ENCODE data around the gene TMCO5A.

DNA sequence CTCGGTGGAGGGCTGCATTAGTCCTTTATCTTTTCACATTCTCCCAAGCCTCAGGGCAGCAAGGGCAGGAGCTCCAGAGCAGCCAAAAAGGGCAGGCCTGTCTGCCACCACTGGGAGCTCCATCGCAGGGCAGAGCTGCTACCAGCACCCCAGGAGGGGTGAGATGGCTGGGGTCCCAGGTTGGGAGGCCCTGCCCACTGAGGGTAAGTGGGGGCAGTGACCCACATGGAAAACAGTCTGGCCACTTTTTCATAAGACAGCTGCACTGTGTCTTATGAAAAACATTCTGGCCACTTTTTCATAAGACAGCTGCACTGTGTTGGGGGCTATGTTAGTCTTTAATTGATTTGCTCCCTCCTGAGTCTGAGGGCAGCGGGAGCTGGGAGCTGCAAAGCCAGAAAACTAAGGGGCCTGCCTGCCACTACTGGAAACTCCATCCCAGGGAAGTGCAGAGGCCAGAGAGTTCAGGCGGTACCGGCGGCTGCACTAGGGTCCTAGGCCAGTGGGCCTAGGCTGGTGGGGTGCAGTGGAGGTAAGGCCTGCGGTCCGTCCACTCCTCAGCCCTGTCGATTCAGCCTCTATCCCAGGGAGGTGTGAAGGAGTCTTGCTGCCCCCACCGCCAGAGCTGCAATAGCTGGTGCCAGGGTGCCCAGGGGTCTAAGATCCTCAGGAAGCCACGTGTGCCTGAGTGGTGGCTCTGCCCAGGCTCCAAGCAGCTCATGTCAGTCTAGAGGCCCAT is 45.4 kb downstream of the TMCO5A start:
- TF ChIP-seq, protein P1, sequence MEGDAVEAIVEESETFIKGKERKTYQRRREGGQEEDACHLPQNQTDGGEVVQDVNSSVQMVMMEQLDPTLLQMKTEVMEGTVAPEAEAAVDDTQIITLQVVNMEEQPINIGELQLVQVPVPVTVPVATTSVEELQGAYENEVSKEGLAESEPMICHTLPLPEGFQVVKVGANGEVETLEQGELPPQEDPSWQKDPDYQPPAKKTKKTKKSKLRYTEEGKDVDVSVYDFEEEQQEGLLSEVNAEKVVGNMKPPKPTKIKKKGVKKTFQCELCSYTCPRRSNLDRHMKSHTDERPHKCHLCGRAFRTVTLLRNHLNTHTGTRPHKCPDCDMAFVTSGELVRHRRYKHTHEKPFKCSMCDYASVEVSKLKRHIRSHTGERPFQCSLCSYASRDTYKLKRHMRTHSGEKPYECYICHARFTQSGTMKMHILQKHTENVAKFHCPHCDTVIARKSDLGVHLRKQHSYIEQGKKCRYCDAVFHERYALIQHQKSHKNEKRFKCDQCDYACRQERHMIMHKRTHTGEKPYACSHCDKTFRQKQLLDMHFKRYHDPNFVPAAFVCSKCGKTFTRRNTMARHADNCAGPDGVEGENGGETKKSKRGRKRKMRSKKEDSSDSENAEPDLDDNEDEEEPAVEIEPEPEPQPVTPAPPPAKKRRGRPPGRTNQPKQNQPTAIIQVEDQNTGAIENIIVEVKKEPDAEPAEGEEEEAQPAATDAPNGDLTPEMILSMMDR (conservative IDR thresholded peaks at IDR 0.05; ENCODE audit: low read length), result no peak
- no peak for TF ChIP-seq EZH2phosphoT487 (IDR thresholded peaks at IDR 0.05; ENCODE audit: borderline replicate concordance, low read depth, low read length)

Data from OCI-LY7 (cell line).